Measurements from ENCODE around the gene OR6K2. TPM values are rescaled to one million over a fixed set of nuclear protein-coding genes. Genes with fewer than 3 reads are reported as not detected.

The OR6K2 gene
- total and polyA plus RNA-seq, 2 of the 13 experiments (the other 11 are each of a cell fraction or from before 2014, with no cell fraction given), result not detected

- TF ChIP-seq STAT5B (CRISPR knock-in tag; IDR thresholded peaks at IDR 0.05), result no peak
- no peak for TF ChIP-seq NBN (conservative IDR thresholded peaks at IDR 0.05)
- TF ChIP-seq ESRRA (CRISPR knock-in tag; IDR thresholded peaks at IDR 0.05; ENCODE audit: low read depth), result no peak
- TF ChIP-seq HNRNPK (IDR thresholded peaks at IDR 0.05; ENCODE audit: low read depth, low read length, poor library complexity, severe bottlenecking), result no peak
- no peak for TF ChIP-seq MAFF (IDR thresholded peaks at IDR 0.05; ENCODE audit: low read depth, low read length)
- no peak for TF ChIP-seq SP5 (CRISPR knock-in tag; IDR thresholded peaks at IDR 0.05; ENCODE audit: borderline replicate concordance, low read depth)
- TF ChIP-seq TEAD3 (CRISPR knock-in tag; optimal IDR thresholded peaks at IDR 0.05; ENCODE audit: borderline replicate concordance), result no peak
- no peak for TF ChIP-seq NR2F1 (CRISPR knock-in tag; IDR thresholded peaks at IDR 0.05)
Measured at GRCh38 chr1:158652721-158653334, 47.6 kb downstream of the OR6K2 start (continued).

Other genes starting within 250 kb of the OR6K2 start
- not detected in 2 replicates for gene OR10K1, start 238.8 kb downstream of the OR6K2 start, total RNA-seq (2016; rRNA removed; fragmentation: Illumina TruSeq; extraction: Trizol)
- not detected in 2 replicates for gene OR10K1, start 238.8 kb downstream of the OR6K2 start, polyA plus RNA-seq (2011; rRNA removed)
- gene OR10R2, start 228.4 kb downstream of the OR6K2 start, total RNA-seq (2016; rRNA removed; fragmentation: Illumina TruSeq; extraction: Trizol), result not detected in 2 replicates
- not detected in 2 replicates for gene OR10R2, start 228.4 kb downstream of the OR6K2 start, polyA plus RNA-seq (2011; rRNA removed)
- gene OR6Y1, start 146.2 kb downstream of the OR6K2 start, total RNA-seq (2016; rRNA removed; fragmentation: Illumina TruSeq; extraction: Trizol), result not detected in 2 replicates
- not detected in 2 replicates for gene OR6Y1, start 146.2 kb downstream of the OR6K2 start, polyA plus RNA-seq (2011; rRNA removed)
- gene OR6P1, start 130.1 kb downstream of the OR6K2 start, total RNA-seq (2016; rRNA removed; fragmentation: Illumina TruSeq; extraction: Trizol), result not detected in 2 replicates
- gene OR6P1, start 130.1 kb downstream of the OR6K2 start, polyA plus RNA-seq (2011; rRNA removed), result not detected in 2 replicates
- not detected in 2 replicates for gene OR10X1, start 120.8 kb downstream of the OR6K2 start, total RNA-seq (2016; rRNA removed; fragmentation: Illumina TruSeq; extraction: Trizol)
- not detected in 2 replicates for gene OR10X1, start 120.8 kb downstream of the OR6K2 start, polyA plus RNA-seq (2011; rRNA removed)
- gene OR10Z1, start 95.4 kb downstream of the OR6K2 start, total RNA-seq (2016; rRNA removed; fragmentation: Illumina TruSeq; extraction: Trizol), result not detected in 2 replicates
- not detected in 2 replicates for gene OR10Z1, start 95.4 kb downstream of the OR6K2 start, polyA plus RNA-seq (2011; rRNA removed)
- gene SPTA1, start 13.9 kb downstream of the OR6K2 start, total RNA-seq (2016; rRNA removed; fragmentation: Illumina TruSeq; extraction: Trizol), result not detected in 2 replicates
- gene SPTA1, start 13.9 kb downstream of the OR6K2 start, polyA plus RNA-seq (2011; rRNA removed), result not detected in 2 replicates
- gene OR6K3, start 20.1 kb upstream of the OR6K2 start, total RNA-seq (2016; rRNA removed; fragmentation: Illumina TruSeq; extraction: Trizol), result not detected in 2 replicates
- not detected in 2 replicates for gene OR6K3, start 20.1 kb upstream of the OR6K2 start, polyA plus RNA-seq (2011; rRNA removed)
- not detected in 2 replicates for gene OR6K6, start 54.1 kb upstream of the OR6K2 start, total RNA-seq (2016; rRNA removed; fragmentation: Illumina TruSeq; extraction: Trizol)
- not detected in 2 replicates for gene OR6K6, start 54.1 kb upstream of the OR6K2 start, polyA plus RNA-seq (2011; rRNA removed)
- not detected in 2 replicates for gene OR6N1, start 71.5 kb upstream of the OR6K2 start, total RNA-seq (2016; rRNA removed; fragmentation: Illumina TruSeq; extraction: Trizol)
- gene OR6N1, start 71.5 kb upstream of the OR6K2 start, polyA plus RNA-seq (2011; rRNA removed), result not detected in 2 replicates
- not detected in 2 replicates for gene OR6N2, start 80.6 kb upstream of the OR6K2 start, total RNA-seq (2016; rRNA removed; fragmentation: Illumina TruSeq; extraction: Trizol)
- gene OR6N2, start 80.6 kb upstream of the OR6K2 start, polyA plus RNA-seq (2011; rRNA removed), result not detected in 2 replicates
- not detected in 2 replicates for gene MNDA, start 130.7 kb upstream of the OR6K2 start, total RNA-seq (2016; rRNA removed; fragmentation: Illumina TruSeq; extraction: Trizol)
- gene MNDA, start 130.7 kb upstream of the OR6K2 start, polyA plus RNA-seq (2011; rRNA removed), result not detected in 2 replicates
- gene PYHIN1, start 230.9 kb upstream of the OR6K2 start, total RNA-seq (2016; rRNA removed; fragmentation: Illumina TruSeq; extraction: Trizol), result not detected in 2 replicates
- gene PYHIN1, start 230.9 kb upstream of the OR6K2 start, polyA plus RNA-seq (2011; rRNA removed), result not detected in 2 replicates